ENCODE measurements around the gene TGM3. TPM values are rescaled to one million over a fixed set of nuclear protein-coding genes. Genes with fewer than 3 reads are reported as not detected.

Gene TGM3
- total and polyA plus RNA-seq, 2 donors (not counting 1 experiment from before 2014, with no cell fraction given): under 0.01 TPM; not detected in 1

GRCh38 chr20:2320813-2321658, 25.2 kb downstream of the TGM3 start:
- TF ChIP-seq EZH2 (IDR thresholded peaks at IDR 0.05; ENCODE audit: low read length, missing control alignments) (no peak), CTCF (conservative IDR thresholded peaks at IDR 0.05 in 1 of 2, IDR thresholded peaks at IDR 0.05 in 1 of 2; ENCODE audit: low read depth in 1 of 2, low read length in 2 of 2) (no peak)
- Histone ChIP-seq H3K36me3 (ENCODE audit: control insufficient read depth, insufficient read depth, low read length) (no peaks in the 10 kb centered on the region), H2AFZ (ENCODE audit: low read length) (no peak overlapping the region), H4K20me1 (ENCODE audit: control insufficient read depth, extremely low read depth, insufficient read depth, low read length) (no peaks in the 10 kb centered on the region), H3K4me3 (replicated peaks in 1 of 4; ENCODE audit: control extremely low read depth in 1 of 4, insufficient read depth in 1 of 4, low read depth in 3 of 4, low read length in 4 of 4) (no peak overlapping the region), H3K9me3 (ENCODE audit: control insufficient read depth, insufficient read depth, low read depth, low read length) (no peaks in the 10 kb centered on the region), H3K9ac (ENCODE audit: insufficient read depth, low read length) (no peak overlapping the region), H3K27ac (ENCODE audit: insufficient read depth, low read length) (no peak overlapping the region), H3K27me3 (ENCODE audit: control insufficient read depth, insufficient read depth, low read length) (no peaks in the 10 kb centered on the region), H3K4me2 (ENCODE audit: extremely low read depth, insufficient read depth, low read length) (no peak overlapping the region), H3K79me2 (ENCODE audit: control insufficient read depth, insufficient read depth, low read length) (no peaks in the 10 kb centered on the region), H3K4me1 (ENCODE audit: control insufficient read depth, extremely low read depth, insufficient read depth, low read length) (no peaks in the 10 kb centered on the region)
- no peak for DNase-seq (ENCODE audit: low read depth in 2 of 2)

GRCh38 chr20:2323051-2323450, 27.2 kb downstream of the TGM3 start:
- no peak overlapping the region for H3K4me3 ChIP-seq (replicated peaks in 1 of 4; ENCODE audit: control extremely low read depth in 1 of 4, insufficient read depth in 1 of 4, low read depth in 3 of 4, low read length in 4 of 4)
- H3K27me3 ChIP-seq (ENCODE audit: control insufficient read depth, insufficient read depth, low read length): no peaks in the 10 kb centered on the region
- no peak for DNase-seq (ENCODE audit: low read depth in 2 of 2)
- no peaks in the 10 kb centered on the region for H3K79me2 ChIP-seq (ENCODE audit: control insufficient read depth, insufficient read depth, low read length)
- no peak overlapping the region for H3K4me2 ChIP-seq (ENCODE audit: extremely low read depth, insufficient read depth, low read length)
- H3K27ac ChIP-seq (ENCODE audit: insufficient read depth, low read length): no peak overlapping the region
- H3K36me3 ChIP-seq (ENCODE audit: control insufficient read depth, insufficient read depth, low read length): no peaks in the 10 kb centered on the region
- no peak overlapping the region for H2AFZ ChIP-seq (ENCODE audit: low read length)
- TF ChIP-seq EZH2 (IDR thresholded peaks at IDR 0.05; ENCODE audit: low read length, missing control alignments) (no peak), CTCF (conservative IDR thresholded peaks at IDR 0.05 in 1 of 2, IDR thresholded peaks at IDR 0.05 in 1 of 2; ENCODE audit: low read depth in 1 of 2, low read length in 2 of 2) (no peak)
- H3K4me1 ChIP-seq (ENCODE audit: control insufficient read depth, extremely low read depth, insufficient read depth, low read length): no peaks in the 10 kb centered on the region
- no peaks in the 10 kb centered on the region for H3K9me3 ChIP-seq (ENCODE audit: control insufficient read depth, insufficient read depth, low read depth, low read length)
- H4K20me1 ChIP-seq (ENCODE audit: control insufficient read depth, extremely low read depth, insufficient read depth, low read length): no peaks in the 10 kb centered on the region
- no peak overlapping the region for H3K9ac ChIP-seq (ENCODE audit: insufficient read depth, low read length)

GRCh38 chr20:2326046-2326445, 30.2 kb downstream of the TGM3 start:
- H2AFZ ChIP-seq (ENCODE audit: low read length): no peak overlapping the region
- H3K79me2 ChIP-seq (ENCODE audit: control insufficient read depth, insufficient read depth, low read length): no peaks in the 10 kb centered on the region
- H3K9ac ChIP-seq (ENCODE audit: insufficient read depth, low read length): no peak overlapping the region
- H3K4me1 ChIP-seq (ENCODE audit: control insufficient read depth, extremely low read depth, insufficient read depth, low read length): no peaks in the 10 kb centered on the region
- no peaks in the 10 kb centered on the region for H3K36me3 ChIP-seq (ENCODE audit: control insufficient read depth, insufficient read depth, low read length)
- no peak overlapping the region for H3K4me3 ChIP-seq (replicated peaks in 1 of 4; ENCODE audit: control extremely low read depth in 1 of 4, insufficient read depth in 1 of 4, low read depth in 3 of 4, low read length in 4 of 4)
- no peaks in the 10 kb centered on the region for H3K27me3 ChIP-seq (ENCODE audit: control insufficient read depth, insufficient read depth, low read length)
- no peak for DNase-seq (ENCODE audit: low read depth in 2 of 2)
- TF ChIP-seq CTCF (conservative IDR thresholded peaks at IDR 0.05 in 1 of 2, IDR thresholded peaks at IDR 0.05 in 1 of 2; ENCODE audit: low read depth in 1 of 2, low read length in 2 of 2): no peak
- TF ChIP-seq EZH2 (IDR thresholded peaks at IDR 0.05; ENCODE audit: low read length, missing control alignments): no peak
- H3K27ac ChIP-seq (ENCODE audit: insufficient read depth, low read length): no peak overlapping the region
- no peaks in the 10 kb centered on the region for H3K9me3 ChIP-seq (ENCODE audit: control insufficient read depth, insufficient read depth, low read depth, low read length)
- H4K20me1 ChIP-seq (ENCODE audit: control insufficient read depth, extremely low read depth, insufficient read depth, low read length): no peaks in the 10 kb centered on the region
- no peak overlapping the region for H3K4me2 ChIP-seq (ENCODE audit: extremely low read depth, insufficient read depth, low read length)
